Cardiac fibroblast (primary cell): ENCODE results near the gene CHST7.
"Not testable (repeated sequence)": the region's sequence is repeated elsewhere in the genome, so short reads cannot be mapped to it uniquely, and the experiment has no call there.

ENCODE experiments used
- DNase-seq, 2 donors: peaks; one replicate each; pipeline versions ENCODE4 v3.0.0 to v3.0.0-alpha.2; 2010; ENCODE audit warnings: low read depth in 2 of 2
- H3K4me3 ChIP-seq, 2 donors: replicated peaks in 1 of 2; 1 replicate in 1 of 2; 2 replicates in 1 of 2; pipeline ENCODE4 v1.5.1; 2011; ENCODE audit warnings: low read depth in 2 of 2, low read length in 2 of 2, mild to moderate bottlenecking in 2 of 2, moderate library complexity in 1 of 2
- CTCF ChIP-seq: IDR thresholded peaks from one replicate; pipeline ENCODE4 v1.5.1; 2011; ENCODE audit warnings: low read depth, mild to moderate bottlenecking, low read length, inconsistent platforms

CHST7 gene

GRCh38 chrX:46573331-46573891, at the start of gene CHST7:
CHST7 (plus strand) TSS chrX:46573765; CDS start chrX:46573932, 167 bp downstream.
- H3K4me3 ChIP-seq: peak within 1 kb of the TSS; percentile 55 to 70
- TF ChIP-seq CTCF: peak; percentile 28
- DNase-seq: peak; percentile 67 to 68

- not testable (repeated sequence) for H3K4me3 ChIP-seq, DNase-seq
These were observed 44.9 kb upstream of the CHST7 start for GRCh38 chrX:46528640-46529039.

GRCh38 chrX:46529740-46530403, 43.7 kb upstream of the CHST7 start:
- not testable (repeated sequence) for H3K4me3 ChIP-seq, DNase-seq

GRCh38 chrX:46530404-46530908, 43.1 kb upstream of the CHST7 start:
- H3K4me3 ChIP-seq: not testable (repeated sequence)

GRCh38 chrX:46531442-46531841, 42.1 kb upstream of the CHST7 start:
- no peak for DNase-seq
- H3K4me3 ChIP-seq: no peak overlapping the region
- TF ChIP-seq CTCF: no peak

More at GRCh38 chrX:46530404-46530908, 43.1 kb upstream of the CHST7 start:
- not testable (repeated sequence) for DNase-seq

GRCh38 chrX:46543441-46543840, 30.1 kb upstream of the CHST7 start:
- DNase-seq: no peak
- no peak overlapping the region for H3K4me3 ChIP-seq
- no peak for TF ChIP-seq CTCF

- H3K4me3 ChIP-seq: peak overlapping the region; percentile 68 to 75
- peak in 1 of 2 donors; percentile 1 for DNase-seq
These were observed 29.0 kb upstream of the CHST7 start for GRCh38 chrX:46544527-46544926.

- TF ChIP-seq CTCF: no peak
- peak; percentile 92 to 93 for DNase-seq
- H3K4me3 ChIP-seq: peak within 1 kb of the TSS; percentile 68 to 75
These were observed 28.2 kb upstream of the CHST7 start, which contains the start of gene ZNF674 for GRCh38 chrX:46545111-46546005. ZNF674 (minus strand) TSS chrX:46545421; CDS start chrX:46542087, 3,334 bp downstream.
